Nephron progenitor cell (in vitro differentiated cells): ENCODE measurements around the gene SETD6.
A peak's percentile ranks its signal among the peaks of the same experiment; 100 is the strongest.

Source experiments
- DNase-seq: peaks from one replicate; pipeline ENCODE4 v3.0.0; 2021
- H3K27ac Mint-ChIP-seq: 2 replicates; pipeline ENCODE4 v1.8.0; 2021; ENCODE audit warnings: mild to moderate bottlenecking, moderate library complexity, mixed read lengths
- H3K27me3 Mint-ChIP-seq: 2 replicates; pipeline ENCODE4 v1.8.0; 2021; ENCODE audit warnings: mild to moderate bottlenecking, low read depth, mixed read lengths; ENCODE audit not compliant: poor library complexity
- H3K36me3 Mint-ChIP-seq: 2 replicates; pipeline ENCODE4 v1.8.0; 2021; ENCODE audit warnings: low read depth, mixed read lengths
- H3K4me1 Mint-ChIP-seq: 2 replicates; pipeline ENCODE4 v1.8.0; 2021; ENCODE audit warnings: mixed read lengths
- H3K4me3 Mint-ChIP-seq: 2 replicates; pipeline ENCODE4 v1.8.0; 2021; ENCODE audit warnings: mild to moderate bottlenecking, moderate library complexity, mixed read lengths
- H3K9me3 Mint-ChIP-seq: 2 replicates; pipeline ENCODE4 v1.8.0; 2021; ENCODE audit warnings: mild to moderate bottlenecking, moderate library complexity, mixed read lengths
- TF ChIP-seq, protein P1 (sequence below): fragments of 200-600 bp; sonication (generic); IDR thresholded peaks from 2 replicates; pipeline ENCODE4 v1.5.0; 2021; ENCODE audit warnings: antibody characterized with exemption

SETD6 gene

DNA sequence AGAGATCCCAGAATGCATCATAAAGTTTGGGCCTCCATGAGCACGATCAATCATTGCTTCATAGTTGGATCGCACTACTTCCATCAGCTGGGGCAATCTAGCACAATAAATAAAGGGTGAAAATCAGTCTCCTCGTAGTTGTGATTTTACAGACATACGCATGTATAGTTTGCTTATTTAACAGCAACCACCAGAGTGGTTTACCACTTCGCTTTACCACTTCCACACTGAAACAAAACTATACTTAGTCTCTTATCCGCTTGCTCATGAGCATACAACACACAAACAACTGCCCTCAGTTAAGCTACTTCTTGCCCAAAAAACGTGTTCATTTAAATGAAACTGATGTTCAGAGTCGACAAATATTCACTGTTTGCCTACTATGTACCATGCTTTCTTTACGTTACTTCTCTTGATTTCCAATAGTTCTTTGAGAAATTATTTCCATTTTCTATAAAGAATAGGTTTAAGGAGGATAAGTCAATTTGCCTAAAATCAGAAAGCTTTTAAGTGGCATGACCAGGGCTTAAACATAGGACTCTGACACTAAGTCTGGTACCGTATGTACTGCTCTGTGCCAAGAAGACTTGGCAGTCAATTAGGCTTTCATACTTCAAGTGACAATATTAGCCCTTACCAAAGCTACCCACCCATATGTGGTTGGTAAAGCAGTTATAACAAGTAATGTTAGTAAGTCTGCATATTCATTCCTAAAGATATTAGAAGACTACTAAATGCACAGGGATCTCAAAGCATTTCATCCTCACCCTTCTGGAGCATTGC is 22.0 kb downstream of the SETD6 start:
- Mint-ChIP-seq H3K4me3 (no peak overlapping the region), H3K27ac (no peak overlapping the region), H3K36me3 (peaks cover 84% of the 10 kb centered on the region), H3K9me3 (no peaks in the 10 kb centered on the region), H3K27me3 (no peaks in the 10 kb centered on the region), H3K4me1 (no peaks in the 10 kb centered on the region)
- TF ChIP-seq, protein P1, sequence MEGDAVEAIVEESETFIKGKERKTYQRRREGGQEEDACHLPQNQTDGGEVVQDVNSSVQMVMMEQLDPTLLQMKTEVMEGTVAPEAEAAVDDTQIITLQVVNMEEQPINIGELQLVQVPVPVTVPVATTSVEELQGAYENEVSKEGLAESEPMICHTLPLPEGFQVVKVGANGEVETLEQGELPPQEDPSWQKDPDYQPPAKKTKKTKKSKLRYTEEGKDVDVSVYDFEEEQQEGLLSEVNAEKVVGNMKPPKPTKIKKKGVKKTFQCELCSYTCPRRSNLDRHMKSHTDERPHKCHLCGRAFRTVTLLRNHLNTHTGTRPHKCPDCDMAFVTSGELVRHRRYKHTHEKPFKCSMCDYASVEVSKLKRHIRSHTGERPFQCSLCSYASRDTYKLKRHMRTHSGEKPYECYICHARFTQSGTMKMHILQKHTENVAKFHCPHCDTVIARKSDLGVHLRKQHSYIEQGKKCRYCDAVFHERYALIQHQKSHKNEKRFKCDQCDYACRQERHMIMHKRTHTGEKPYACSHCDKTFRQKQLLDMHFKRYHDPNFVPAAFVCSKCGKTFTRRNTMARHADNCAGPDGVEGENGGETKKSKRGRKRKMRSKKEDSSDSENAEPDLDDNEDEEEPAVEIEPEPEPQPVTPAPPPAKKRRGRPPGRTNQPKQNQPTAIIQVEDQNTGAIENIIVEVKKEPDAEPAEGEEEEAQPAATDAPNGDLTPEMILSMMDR: no peak
- no peak for DNase-seq

DNA sequence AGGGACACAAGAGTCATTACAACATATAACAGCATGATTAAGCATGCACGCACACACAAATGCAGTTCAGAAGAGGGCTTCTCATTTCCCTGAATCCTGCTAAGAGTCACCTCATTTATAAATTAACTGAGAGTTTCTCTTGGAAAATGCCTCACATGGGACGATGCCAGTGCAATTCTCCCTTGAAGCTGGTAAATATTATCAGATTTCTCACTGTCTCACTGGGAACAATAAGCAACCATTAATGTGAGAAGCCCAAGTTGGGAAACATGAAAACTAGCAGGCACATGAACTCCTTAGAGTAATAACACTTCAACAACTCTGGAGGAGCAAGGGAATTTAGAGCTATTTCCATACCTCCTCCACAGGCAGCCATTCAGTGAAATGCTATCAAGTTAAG is 26.4 kb downstream of the SETD6 start:
- Mint-ChIP-seq H3K4me1 (no peaks in the 10 kb centered on the region), H3K27ac (no peak overlapping the region), H3K4me3 (no peak overlapping the region), H3K36me3 (peaks cover 83% of the 10 kb centered on the region), H3K9me3 (no peaks in the 10 kb centered on the region), H3K27me3 (no peaks in the 10 kb centered on the region)
- TF ChIP-seq, protein P1: no peak
- no peak for DNase-seq

DNA sequence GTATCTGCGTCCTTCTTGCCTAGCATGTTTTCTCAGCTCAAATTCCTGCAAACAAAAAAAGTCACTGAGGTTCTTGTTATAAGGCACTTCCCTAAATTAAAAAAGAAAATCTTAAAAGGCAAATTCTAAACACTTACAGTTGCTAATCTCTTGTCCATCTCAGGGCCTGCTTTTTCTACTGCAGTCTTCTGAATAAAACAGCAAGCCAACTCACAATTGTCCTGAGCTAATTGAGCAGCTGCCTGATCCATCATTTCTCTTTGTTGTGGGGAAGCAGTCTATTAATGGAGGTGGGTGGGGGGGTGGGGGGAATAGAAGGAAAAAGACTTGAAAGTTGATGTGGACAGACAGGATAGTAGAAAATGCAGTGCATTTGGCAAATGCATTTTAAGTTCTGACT is 27.0 kb downstream of the SETD6 start:
- no peaks in the 10 kb centered on the region for H3K27me3 Mint-ChIP-seq
- TF ChIP-seq, protein P1: no peak

DNA sequence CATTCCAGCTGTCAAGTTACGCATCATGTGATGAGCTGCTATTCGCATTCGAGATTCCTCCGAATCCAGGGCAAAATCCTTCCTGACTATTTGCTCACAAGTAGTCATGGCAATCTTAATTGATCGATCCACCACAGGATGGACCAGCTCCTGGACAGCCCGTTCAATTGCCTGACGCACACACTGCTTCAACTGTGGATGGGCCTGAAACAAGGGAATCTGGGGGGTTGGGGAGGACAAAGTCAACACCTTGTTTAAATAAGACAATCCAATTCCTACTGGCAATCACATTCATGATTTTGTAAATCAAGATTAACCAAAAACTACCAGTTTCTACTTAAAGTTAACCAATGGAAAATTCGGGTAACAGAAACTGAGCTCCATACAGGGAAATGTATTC is 28.4 kb downstream of the SETD6 start:
- Mint-ChIP-seq H3K9me3 (no peaks in the 10 kb centered on the region), H3K27ac (no peak overlapping the region), H3K4me1 (no peaks in the 10 kb centered on the region), H3K36me3 (peaks cover 72% of the 10 kb centered on the region), H3K4me3 (no peak overlapping the region), H3K27me3 (no peaks in the 10 kb centered on the region)
- DNase-seq: no peak
- TF ChIP-seq, protein P1: no peak

More for the DNA sequence above, 27.0 kb downstream of the SETD6 start:
- no peak for DNase-seq
- Mint-ChIP-seq H3K36me3 (peaks cover 83% of the 10 kb centered on the region), H3K4me3 (no peak overlapping the region), H3K4me1 (no peaks in the 10 kb centered on the region), H3K27ac (no peak overlapping the region), H3K9me3 (no peaks in the 10 kb centered on the region)

DNA sequence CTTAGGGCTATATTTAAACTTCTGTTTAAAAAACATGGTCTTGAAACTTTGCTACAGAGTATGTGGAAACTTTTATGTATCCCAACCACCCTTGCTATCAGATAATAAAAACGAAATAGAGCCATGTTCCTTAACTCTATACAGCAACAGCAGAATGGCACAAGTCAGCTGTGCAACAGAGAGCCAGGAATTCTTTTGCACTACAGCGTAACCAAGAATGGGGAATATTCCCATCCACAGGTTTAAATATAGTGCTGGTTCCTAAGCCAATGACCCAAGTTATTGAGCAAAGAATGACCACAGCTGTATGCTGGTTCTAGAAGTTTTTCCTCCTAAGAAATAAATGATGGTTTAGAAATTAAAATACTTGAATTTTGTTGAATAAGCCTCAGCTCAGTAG is 33.1 kb downstream of the SETD6 start:
- TF ChIP-seq, protein P1: no peak
- Mint-ChIP-seq H3K36me3 (peaks cover 68% of the 10 kb centered on the region), H3K27me3 (no peaks in the 10 kb centered on the region), H3K27ac (peak overlapping the region; percentile 59), H3K4me3 (no peak overlapping the region), H3K9me3 (no peaks in the 10 kb centered on the region), H3K4me1 (no peaks in the 10 kb centered on the region)
- DNase-seq: no peak

DNA sequence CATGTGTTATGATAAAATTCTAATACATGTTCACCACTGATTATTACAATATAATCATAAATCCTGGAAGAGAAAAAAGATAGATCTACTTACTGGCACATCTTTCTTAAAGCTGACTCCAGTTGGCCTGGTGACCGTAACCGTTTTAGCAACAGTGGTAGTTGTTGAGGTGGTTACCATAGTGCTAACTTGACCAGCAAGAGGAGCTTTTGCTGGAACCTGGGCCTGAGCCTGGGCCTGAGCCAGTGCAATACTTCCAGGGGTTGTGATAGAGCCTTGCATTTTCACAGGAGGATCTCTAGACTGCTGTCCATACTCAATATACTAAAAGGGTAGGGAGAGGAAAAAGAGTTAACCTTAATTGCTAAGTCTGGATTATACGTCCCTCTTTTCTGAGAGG is 36.2 kb downstream of the SETD6 start:
- Mint-ChIP-seq H3K27me3 (no peaks in the 10 kb centered on the region), H3K4me3 (no peak overlapping the region), H3K36me3 (peaks cover 60% of the 10 kb centered on the region), H3K9me3 (no peaks in the 10 kb centered on the region), H3K4me1 (no peaks in the 10 kb centered on the region), H3K27ac (no peak overlapping the region)
- DNase-seq: no peak
- TF ChIP-seq, protein P1: no peak
